Adrenal gland (tissue), 12 donors: ENCODE measurements around the gene SPAG17. TPM values are rescaled to one million over a fixed set of nuclear protein-coding genes. Genes with fewer than 3 reads are reported as not detected.

Experiments
- DNase-seq, 7 donors: peaks; one replicate each; pipeline ENCODE4 v3.0.0-alpha.2; 2019 to 2020
- H3K27ac ChIP-seq, 5 donors: fragments of 200-600 bp; sonication (generic) in 4 of 5; 1 replicate in 3 of 5; 2 replicates in 2 of 5; pipeline versions ENCODE4 v1.5.1 to v1.8.0; 2016 to 2020; ENCODE audit warnings: mild to moderate bottlenecking in 1 of 5
- H3K27me3 ChIP-seq: fragments of 200-600 bp; 2 replicates; pipeline ENCODE4 v1.8.0; 2021
- H3K36me3 ChIP-seq, 2 donors: fragments of 200-600 bp; replicated peaks in 1 of 2; 1 replicate in 1 of 2; 2 replicates in 1 of 2; pipeline versions ENCODE4 v1.5.1 to v1.8.0; 2018 to 2022
- H3K4me1 ChIP-seq, 2 donors: fragments of 200-600 bp; replicated peaks in 1 of 2; 1 replicate in 1 of 2; 2 replicates in 1 of 2; pipeline versions ENCODE4 v1.5.1 to v1.8.0; 2018 to 2021
- H3K4me3 ChIP-seq, 4 donors: fragments of 200-600 bp; sonication (generic) in 3 of 4; one replicate each; pipeline ENCODE4 v1.5.1; 2016 to 2018
- H3K9me3 ChIP-seq, 3 donors: fragments of 200-600 bp; sonication (generic) in 1 of 3; replicated peaks in 1 of 3; 1 replicate in 2 of 3; 2 replicates in 1 of 3; pipeline versions ENCODE4 v1.5.1 to v1.8.0; 2016 to 2021
- POLR2A ChIP-seq, 2 donors: fragments of 450-650 bp; IDR thresholded peaks; one replicate each; pipeline ENCODE4 v1.6.1; 2017; ENCODE audit warnings: antibody characterized with exemption in 2 of 2, mild to moderate bottlenecking in 2 of 2, moderate library complexity in 1 of 2
- WGBS, 4 donors: extraction: QIAGEN DNeasy Blood & Tissue Kit in 2 of 4; methylation state at CpG; one replicate each; pipeline versions ENCODE4 v1.1.5 to v1.1.7; 2013 to 2017; 5-methylcytosine and 5-hydroxymethylcytosine counted together
- intact Hi-C, 2 donors: fragments of 100-400 bp; cut with DNase I; formaldehyde crosslinking; loops; one replicate each; pipeline versions ENCODE4 v1.14.1 to v1.15.0; 2022 to 2023
- polyA plus RNA-seq, 3 donors: library from polyadenylated mRNA; stranded (reverse); fragments of 200-250 nt in 2 of 3; fragments of 350-450 nt in 1 of 3; fragmentation: Illumina TruSeq in 1 of 3; extraction: RNeasy Lipid Tissue Mini Kit (QIAGEN cat#74804) in 1 of 3; gene quantifications; one replicate each; pipeline ENCODE4 v1.2.3, GENCODE V29; 2013 to 2014
- total RNA-seq, 9 donors: library from RNA; depleted of rRNA in 4 of 9; stranded (reverse); fragments of >200 nt in 4 of 9; fragments of 120-200 nt in 1 of 9; fragmentation: NEBNext Ultra II Directional in 1 of 9; extraction: Animal tissue kit (Norgen Biotek cat#: 25700) in 1 of 9; gene quantifications; one replicate each; pipeline versions ENCODE4 v1.1.0 to v1.2.4, GENCODE V29; 2013 to 2023
- TF ChIP-seq, protein P1 (sequence below), 6 experiments: fragments of 450-650 bp in 4 of 6; fragments of 200-600 bp in 2 of 6; sonication (generic) in 1 of 6; IDR thresholded peaks; 1 replicate in 5 of 6; 2 replicates in 1 of 6; pipeline versions ENCODE4 v1.5.1 to v1.8.0; 2016 to 2021; ENCODE audit warnings: antibody characterized with exemption in 6 of 6, mild to moderate bottlenecking in 2 of 6, moderate library complexity in 1 of 6
- donor health status: healthy with polysubstance abuse.
- donor health status: Bipolar disorder and iron deficiency.
- donor health status: DM: yes; HTN: yes; CAD: no.
- donor health status: DM: no; HTN: no; CAD: no.
- donor health status: DM: no; HTN: no; CAD: no.
- donor health status: DM: yes; HTN: yes; CAD: no.

The SPAG17 gene
- total and polyA plus RNA-seq, 12 donors: 0.07 to 2.2 (median 0.57) TPM; not detected in 1

DNA sequence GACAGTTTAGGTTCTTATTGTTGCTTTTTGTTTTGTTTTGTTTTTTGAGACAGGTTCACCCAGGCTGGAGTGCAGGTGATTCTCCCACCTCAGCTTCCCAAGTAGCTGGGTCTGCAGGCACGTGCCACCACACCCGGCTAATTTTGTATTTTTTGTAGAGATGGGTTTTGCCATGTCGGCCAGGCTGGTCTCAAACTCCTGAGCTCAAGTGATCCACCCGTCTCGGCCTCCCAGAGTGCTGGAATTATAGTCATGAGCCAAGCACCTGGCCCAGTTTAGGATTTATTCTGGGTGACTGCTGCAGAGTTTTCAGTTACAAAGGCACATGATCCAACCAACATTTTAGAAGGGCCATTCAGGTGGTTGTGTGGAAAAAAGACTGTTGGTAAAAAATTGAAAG lies 102.0 kb downstream of the SPAG17 start:
- peaks cover 0 to 4% (median 0%) of the 10 kb centered on the region in 3 donors for H3K9me3 ChIP-seq
- no peaks in the 10 kb centered on the region for H3K36me3 ChIP-seq
- intact Hi-C loops: no loop called here
- peaks cover 3% of the 10 kb centered on the region for H3K27me3 ChIP-seq
- DNase-seq: no peak
- no peak for TF ChIP-seq POLR2A (IDR thresholded peaks at IDR 0.05)
- TF ChIP-seq, protein P1, sequence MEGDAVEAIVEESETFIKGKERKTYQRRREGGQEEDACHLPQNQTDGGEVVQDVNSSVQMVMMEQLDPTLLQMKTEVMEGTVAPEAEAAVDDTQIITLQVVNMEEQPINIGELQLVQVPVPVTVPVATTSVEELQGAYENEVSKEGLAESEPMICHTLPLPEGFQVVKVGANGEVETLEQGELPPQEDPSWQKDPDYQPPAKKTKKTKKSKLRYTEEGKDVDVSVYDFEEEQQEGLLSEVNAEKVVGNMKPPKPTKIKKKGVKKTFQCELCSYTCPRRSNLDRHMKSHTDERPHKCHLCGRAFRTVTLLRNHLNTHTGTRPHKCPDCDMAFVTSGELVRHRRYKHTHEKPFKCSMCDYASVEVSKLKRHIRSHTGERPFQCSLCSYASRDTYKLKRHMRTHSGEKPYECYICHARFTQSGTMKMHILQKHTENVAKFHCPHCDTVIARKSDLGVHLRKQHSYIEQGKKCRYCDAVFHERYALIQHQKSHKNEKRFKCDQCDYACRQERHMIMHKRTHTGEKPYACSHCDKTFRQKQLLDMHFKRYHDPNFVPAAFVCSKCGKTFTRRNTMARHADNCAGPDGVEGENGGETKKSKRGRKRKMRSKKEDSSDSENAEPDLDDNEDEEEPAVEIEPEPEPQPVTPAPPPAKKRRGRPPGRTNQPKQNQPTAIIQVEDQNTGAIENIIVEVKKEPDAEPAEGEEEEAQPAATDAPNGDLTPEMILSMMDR (IDR thresholded peaks at IDR 0.05): no peak
- no peak overlapping the region for H3K4me3 ChIP-seq
- no peaks in the 10 kb centered on the region for H3K4me1 ChIP-seq
- 85 to 93% (median 91%) methylated on average over 2 to 5 of the region's 5 CpGs for WGBS, 4 donors
- H3K27ac ChIP-seq: no peak overlapping the region

DNA sequence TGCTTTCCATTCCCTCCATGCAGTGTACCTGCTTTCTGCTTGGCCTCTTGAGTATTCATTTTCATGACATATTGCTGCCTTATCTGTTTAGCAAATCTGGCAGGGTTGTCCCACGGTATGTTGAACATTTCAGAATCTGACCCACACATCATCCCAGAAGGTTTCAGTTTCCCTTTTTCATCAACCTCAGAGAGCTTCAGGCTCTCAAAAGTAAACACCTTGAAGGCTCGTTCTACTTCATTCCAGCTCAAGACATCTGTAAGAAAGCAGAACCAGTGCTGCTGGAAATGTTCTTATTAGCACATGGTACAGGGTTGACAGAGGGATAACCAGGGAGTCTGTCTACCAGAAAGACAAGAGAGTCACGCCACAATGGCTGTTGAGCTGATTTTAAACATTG lies 103.6 kb downstream of the SPAG17 start:
- Histone ChIP-seq H3K4me3 (no peak overlapping the region), H3K9me3 (peaks cover 0 to 4% (median 0%) of the 10 kb centered on the region in 3 donors), H3K4me1 (no peaks in the 10 kb centered on the region), H3K27ac (no peak overlapping the region), H3K27me3 (no peaks in the 10 kb centered on the region), H3K36me3 (no peaks in the 10 kb centered on the region)
- no peak for DNase-seq
- intact Hi-C loops: no loop called here
- WGBS, 4 donors: 48 to 68% (median 54%) methylated on average over 3 of the region's 3 CpGs
- TF ChIP-seq, protein P1 (IDR thresholded peaks at IDR 0.05): no peak
- no peak for TF ChIP-seq POLR2A (IDR thresholded peaks at IDR 0.05)

DNA sequence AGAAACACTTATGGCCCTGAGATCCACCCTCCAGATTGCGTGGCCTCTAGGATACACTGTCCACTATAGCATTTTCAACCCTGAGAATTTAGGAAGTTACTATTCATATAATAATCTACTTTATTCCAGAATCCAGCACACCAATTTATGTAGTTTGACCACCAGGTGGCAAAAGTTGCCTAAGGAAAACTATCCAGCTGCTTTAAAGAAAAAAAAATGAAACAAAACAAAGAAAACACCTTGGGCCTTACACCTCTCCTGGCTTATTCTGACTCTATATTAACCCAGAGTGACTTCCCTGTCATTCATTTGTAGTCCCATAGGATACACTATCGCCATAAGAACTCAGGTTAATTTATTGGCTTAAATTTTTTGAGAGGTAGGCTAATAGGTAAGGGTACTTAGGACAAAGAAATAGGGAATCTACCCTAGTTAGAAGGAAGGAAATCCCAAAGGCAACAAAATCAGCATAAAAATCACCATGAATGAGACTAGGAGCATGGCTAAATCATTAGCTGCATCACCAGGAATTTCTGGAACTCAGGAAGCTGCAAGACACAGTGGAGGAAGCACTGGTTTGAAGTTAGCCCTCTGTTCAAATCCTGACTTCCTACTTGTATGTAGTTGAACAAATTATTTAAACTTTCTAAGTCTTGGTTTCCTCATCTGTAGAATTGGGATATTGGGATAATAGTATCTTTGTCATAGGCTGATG lies 107.5 kb downstream of the SPAG17 start:
- no peaks in the 10 kb centered on the region for H3K36me3 ChIP-seq
- intact Hi-C loops: no loop called here
- peaks cover 0 to 4% (median 0%) of the 10 kb centered on the region in 3 donors for H3K9me3 ChIP-seq
- DNase-seq: peak in 2 of 7 donors; percentile 7 to 11
- TF ChIP-seq POLR2A (IDR thresholded peaks at IDR 0.05): no peak
- TF ChIP-seq, protein P1 (IDR thresholded peaks at IDR 0.05): peak in 4 of 6 experiments; percentile 7 to 49 (median 35)
- 68 to 80% (median 72%) methylated on average over 2 of the region's 2 CpGs for WGBS, 4 donors
- no peak overlapping the region for H3K27ac ChIP-seq
- no peaks in the 10 kb centered on the region for H3K27me3 ChIP-seq
- no peaks in the 10 kb centered on the region for H3K4me1 ChIP-seq
- H3K4me3 ChIP-seq: no peak overlapping the region

DNA sequence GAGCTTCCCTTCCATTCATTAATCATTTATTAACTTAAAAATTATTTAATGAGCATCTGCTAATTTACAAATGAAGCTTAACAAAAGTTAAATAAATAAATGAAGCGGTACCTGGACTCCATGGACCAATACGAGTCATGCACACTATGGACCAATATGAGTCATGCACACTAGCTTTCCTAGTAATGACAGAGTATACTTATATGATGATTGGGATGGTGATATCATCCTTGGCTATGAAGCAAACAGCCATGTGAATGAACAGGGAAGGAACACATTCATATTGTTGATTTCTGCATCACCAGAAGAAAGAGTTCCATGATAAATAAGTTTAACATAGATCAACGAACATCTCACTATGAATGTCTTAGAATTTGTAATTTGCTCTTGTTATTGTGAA lies 109.9 kb downstream of the SPAG17 start:
- Histone ChIP-seq H3K4me3 (no peak overlapping the region), H3K27me3 (no peaks in the 10 kb centered on the region), H3K36me3 (no peaks in the 10 kb centered on the region), H3K27ac (no peak overlapping the region), H3K4me1 (no peaks in the 10 kb centered on the region), H3K9me3 (peaks cover 0 to 4% (median 0%) of the 10 kb centered on the region in 3 donors)
- WGBS, 4 donors: 85 to 89% (median 87%) methylated on average over 3 of the region's 3 CpGs
- no peak for DNase-seq
- no peak for TF ChIP-seq POLR2A (IDR thresholded peaks at IDR 0.05)
- TF ChIP-seq, protein P1 (IDR thresholded peaks at IDR 0.05): no peak
- intact Hi-C loops: no loop called here
